Heart left ventricle (tissue), 16 donors: ENCODE results near the gene IPP. TPM values are rescaled to one million over a fixed set of nuclear protein-coding genes. Genes with fewer than 3 reads are reported as not detected.

Source experiments
- ATAC-seq, 4 donors: fragments of 200-7000 bp; cut with Tn5 transposase; one replicate each; pipeline ENCODE4 v1.9.1; 2020 to 2022; ENCODE audit warnings: moderate library complexity in 4 of 4, mild to moderate bottlenecking in 3 of 4, moderate number of reproducible peaks in 1 of 4
- DNase-seq, 5 donors: peaks; one replicate each; pipeline ENCODE4 v3.0.0-alpha.2; 2020
- H3K27ac ChIP-seq, 12 donors: fragments of 200-600 bp; sonication (generic) in 4 of 12; one replicate each; pipeline versions ENCODE4 v1.5.0 to v1.8.0; 2016 to 2022; ENCODE audit warnings: mild to moderate bottlenecking in 2 of 12
- H3K27me3 ChIP-seq, 9 donors: fragments of 200-600 bp; sonication (generic) in 2 of 9; one replicate each; pipeline versions ENCODE4 v1.5.1 to v1.8.0; 2016 to 2022; ENCODE audit warnings: mild to moderate bottlenecking in 3 of 9
- H3K36me3 ChIP-seq, 9 donors: fragments of 200-600 bp; sonication (generic) in 2 of 9; one replicate each; pipeline versions ENCODE4 v1.5.0 to v1.8.0; 2018 to 2022; ENCODE audit warnings: mild to moderate bottlenecking in 2 of 9
- H3K4me1 ChIP-seq, 12 donors: fragments of 200-600 bp; sonication (generic) in 4 of 12; one replicate each; pipeline versions ENCODE4 v1.5.0 to v1.8.0; 2016 to 2022; ENCODE audit warnings: mild to moderate bottlenecking in 3 of 12
- H3K4me3 ChIP-seq, 12 donors: fragments of 200-600 bp; sonication (generic) in 4 of 12; one replicate each; pipeline versions ENCODE4 v1.5.0 to v1.8.0; 2017 to 2022; ENCODE audit warnings: mild to moderate bottlenecking in 9 of 12, moderate library complexity in 4 of 12
- H3K9me3 ChIP-seq, 12 donors: fragments of 200-600 bp; sonication (generic) in 4 of 12; one replicate each; pipeline versions ENCODE4 v1.5.0 to v1.8.0; 2016 to 2022; ENCODE audit warnings: mild to moderate bottlenecking in 1 of 12
- CTCF ChIP-seq, 12 donors: fragments of 200-600 bp; sonication (generic) in 4 of 12; IDR thresholded peaks; one replicate each; pipeline versions ENCODE4 v1.5.0 to v1.8.0; 2018 to 2022; ENCODE audit warnings: antibody characterized with exemption in 12 of 12, mild to moderate bottlenecking in 5 of 12
- POLR2A ChIP-seq, 2 donors: fragments of 450-650 bp; IDR thresholded peaks; one replicate each; pipeline ENCODE4 v1.6.1; 2017; ENCODE audit warnings: antibody characterized with exemption in 2 of 2, mild to moderate bottlenecking in 2 of 2, moderate library complexity in 2 of 2
- WGBS, 4 donors: extraction: QIAGEN DNeasy Blood & Tissue Kit in 2 of 4; methylation state at CpG; one replicate each; pipeline versions ENCODE4 v1.1.5 to v1.1.7; 2013 to 2018; 5-methylcytosine and 5-hydroxymethylcytosine counted together
- intact Hi-C, 10 donors: fragments of 100-400 bp; cut with DNase I; formaldehyde crosslinking; loops; one replicate each; pipeline versions ENCODE4 v1.11.1 to v1.14.2; 2022
- polyA plus RNA-seq, 2 donors: library from polyadenylated mRNA; stranded (reverse); fragments of 200-250 nt; gene quantifications; one replicate each; pipeline ENCODE4 v1.2.3, GENCODE V29; 2013
- total RNA-seq, 9 donors: library from RNA; depleted of rRNA in 2 of 9; stranded (reverse); fragments of >200 nt in 2 of 9; fragmentation: NEBNext Ultra II Directional in 3 of 9; extraction: Animal tissue kit (Norgen Biotek cat#: 25700) in 3 of 9; gene quantifications; one replicate each; pipeline versions ENCODE4 v1.1.0 to v1.2.4, GENCODE V29; 2016 to 2023
- donor health status: ischemic (EF 13 %, LVEDD 7.1; RV severe dilation, severe dysfunction).
- donor health status: healthy with polysubstance abuse.
- donor health status: DM: no; HTN: yes; CAD: no.
- donor health status: DM: no; HTN: no; CAD: no.
- donor health status: ischemic (EF 25% LVEDD 6.9; RV normal size, moderate dysfunction).
- donor health status: ischemic (EF 25% LVEDD 5.7; RV mildly dilated, moderate dysfunction).
- donor health status: healthy.
- donor health status: DM: yes; HTN: yes; CAD: no.
- donor health status: ischemic (EF 35%, LVEDD 5.7; RV mildly dilated, moderate dysfunction).
- donor health status: nonischemic (EF 11% LVEDD 7.7; RV severe dilation, severe dysfunction).
- donor health status: DM: yes; HTN: yes; CAD: no.
- donor health status: PGD.
- donor health status: ischemic (EF 29% LVEDD 5.4; RV normal size, mild dysfunction).
- donor health status: nonischemic (EF 23%, LVEDD 6.1; RV moderate dilation, normal function).

Gene IPP
- total and polyA plus RNA-seq, 11 donors, result 3.6 to 24.7 (median 9.9) TPM

GRCh38 chr1:45785583-45785982, 35.1 kb upstream of the IPP start:
- Histone ChIP-seq H3K4me3 (no peak overlapping the region), H3K36me3 (no peaks in the 10 kb centered on the region), H3K4me1 (no peaks in the 10 kb centered on the region), H3K27me3 (no peaks in the 10 kb centered on the region), H3K27ac (no peak overlapping the region), H3K9me3 (no peaks in the 10 kb centered on the region)
- no peak for DNase-seq
- no peak for ATAC-seq
- WGBS, 4 donors, result 68 to 77% (median 73%) methylated on average over 4 of the region's 4 CpGs
- intact Hi-C loops, result no loop called here
- no peak for TF ChIP-seq POLR2A (IDR thresholded peaks at IDR 0.05)
- TF ChIP-seq CTCF (IDR thresholded peaks at IDR 0.05), result no peak

- 86 to 89% (median 87%) methylated on average over 3 of the region's 3 CpGs for WGBS, 4 donors
- ATAC-seq, result no peak
Observed at GRCh38 chr1:45775794-45776193, 25.3 kb upstream of the IPP start.

GRCh38 chr1:45772971-45773370, 22.5 kb upstream of the IPP start:
- DNase-seq, result no peak
- H3K9me3 ChIP-seq, result no peaks in the 10 kb centered on the region
- no peak for ATAC-seq
- no peak for TF ChIP-seq CTCF (IDR thresholded peaks at IDR 0.05)
- no peak for TF ChIP-seq POLR2A (IDR thresholded peaks at IDR 0.05)
- H3K4me1 ChIP-seq, result no peaks in the 10 kb centered on the region
- no peaks in the 10 kb centered on the region for H3K36me3 ChIP-seq
- H3K27ac ChIP-seq, result no peak overlapping the region
- 82 to 94% (median 86%) methylated on average over 3 of the region's 3 CpGs for WGBS, 4 donors
- intact Hi-C loops, result no loop called here
- H3K4me3 ChIP-seq, result no peak overlapping the region
- no peaks in the 10 kb centered on the region for H3K27me3 ChIP-seq

More at GRCh38 chr1:45775794-45776193, 25.3 kb upstream of the IPP start:
- H3K4me1 ChIP-seq, result no peaks in the 10 kb centered on the region
- TF ChIP-seq POLR2A (IDR thresholded peaks at IDR 0.05) (no peak), CTCF (IDR thresholded peaks at IDR 0.05) (no peak)
- H3K36me3 ChIP-seq, result no peaks in the 10 kb centered on the region
- DNase-seq, result no peak
- no peak overlapping the region for H3K27ac ChIP-seq
- no peak overlapping the region for H3K4me3 ChIP-seq
- no peaks in the 10 kb centered on the region for H3K27me3 ChIP-seq
- no peaks in the 10 kb centered on the region for H3K9me3 ChIP-seq
- intact Hi-C loops, result no loop called here

- no peaks in the 10 kb centered on the region for H3K27me3 ChIP-seq
- ATAC-seq (no peak), DNase-seq (no peak)
- no peak overlapping the region for H3K4me3 ChIP-seq
- TF ChIP-seq POLR2A (IDR thresholded peaks at IDR 0.05) (no peak), CTCF (IDR thresholded peaks at IDR 0.05) (no peak)
- no peak overlapping the region for H3K27ac ChIP-seq
- H3K9me3 ChIP-seq, result no peaks in the 10 kb centered on the region
- no peaks in the 10 kb centered on the region for H3K4me1 ChIP-seq
- H3K36me3 ChIP-seq, result no peaks in the 10 kb centered on the region
- intact Hi-C loops, result no loop called here
- 44 to 68% (median 53%) methylated on average over 3 to 4 of the region's 4 CpGs for WGBS, 4 donors
Observed at GRCh38 chr1:45769261-45769932, 18.9 kb upstream of the IPP start.
